Ovary (tissue), 9 donors: ENCODE measurements around the gene COBL. TPM values are rescaled to one million over a fixed set of nuclear protein-coding genes. Genes with fewer than 3 reads are reported as not detected.

ENCODE experiments used
- DNase-seq, 5 donors: peaks; one replicate each; pipeline ENCODE4 v3.0.0-alpha.2; 2019 to 2020
- H3K27ac ChIP-seq, 2 donors: fragments of 200-600 bp; one replicate each; pipeline versions ENCODE4 v1.5.1 to v1.8.0; 2019 to 2022
- H3K27me3 ChIP-seq: fragments of 200-600 bp; one replicate; pipeline ENCODE4 v1.8.0; 2022
- H3K36me3 ChIP-seq: fragments of 200-600 bp; sonication (generic); one replicate; pipeline ENCODE4 v1.5.1; 2019
- H3K4me1 ChIP-seq: one replicate; pipeline ENCODE4 v1.8.1; 2013; ENCODE audit warnings: mild to moderate bottlenecking, moderate library complexity; ENCODE audit not compliant: insufficient read depth
- H3K4me3 ChIP-seq: fragments of 200-600 bp; sonication (generic); one replicate; pipeline ENCODE4 v1.5.1; 2017
- H3K9me3 ChIP-seq, 2 donors: fragments of 200-600 bp in 1 of 2; sonication (generic) in 1 of 2; one replicate each; pipeline versions ENCODE4 v1.5.1 to v1.8.1; 2013 to 2019; ENCODE audit warnings: mild to moderate bottlenecking in 1 of 2, moderate library complexity in 1 of 2
- EP300 ChIP-seq: sonication (generic); formaldehyde crosslinking; IDR thresholded peaks from one replicate; pipeline ENCODE4 v1.6.1; 2017; ENCODE audit warnings: antibody characterized with exemption
- POLR2A ChIP-seq: fragments of 450-650 bp; IDR thresholded peaks from one replicate; pipeline ENCODE4 v1.6.1; 2017; ENCODE audit warnings: antibody characterized with exemption, mild to moderate bottlenecking, moderate library complexity
- WGBS, 3 donors: extraction: QIAGEN DNeasy Blood & Tissue Kit in 1 of 3; methylation state at CpG; one replicate each; pipeline versions ENCODE4 v1.1.5 to v1.1.7; 2013 to 2017; 5-methylcytosine and 5-hydroxymethylcytosine counted together
- intact Hi-C, 4 donors: fragments of 100-400 bp; cut with DNase I; formaldehyde crosslinking; loops; one replicate each; pipeline versions ENCODE4 v1.11.0 to v1.15.1; 2022 to 2023
- polyA plus RNA-seq, 2 donors: library from polyadenylated mRNA; stranded (reverse); fragments of 200-250 nt in 1 of 2; fragments of 350-450 nt in 1 of 2; fragmentation: Illumina TruSeq in 1 of 2; extraction: RNeasy Lipid Tissue Mini Kit (QIAGEN cat#74804) in 1 of 2; gene quantifications; one replicate each; pipeline ENCODE4 v1.2.3, GENCODE V29; 2013 to 2014
- total RNA-seq, 7 donors: library from RNA; depleted of rRNA in 2 of 7; stranded (reverse); fragments of >200 nt in 2 of 7; fragmentation: NEBNext Ultra II Directional in 3 of 7; extraction: Animal tissue kit (Norgen Biotek cat#: 25700) in 3 of 7; gene quantifications; one replicate each; pipeline versions ENCODE4 v1.1.0 to v1.2.4, GENCODE V29; 2016 to 2023
- TF ChIP-seq, protein P1 (sequence below), 3 donors: fragments of 450-650 bp in 2 of 3; fragments of 200-600 bp in 1 of 3; IDR thresholded peaks; one replicate each; pipeline versions ENCODE4 v1.5.1 to v1.8.0; 2016 to 2022; ENCODE audit warnings: antibody characterized with exemption in 3 of 3, mild to moderate bottlenecking in 1 of 3
- donor health status: DM: no; HTN: no; CAD: no; lungs with moderate emphysema.
- donor health status: DM: no; HTN: no; CAD: no.
- donor health status: Bipolar disorder and iron deficiency.
- donor health status: DM: yes; HTN: yes; CAD: no.
- donor health status: DM: no; HTN: no; CAD: no.
- donor health status: DM: yes; HTN: yes; CAD: no.

COBL gene
- total and polyA plus RNA-seq, 9 donors: 0.87 to 33.4 (median 3.9) TPM

DNA sequence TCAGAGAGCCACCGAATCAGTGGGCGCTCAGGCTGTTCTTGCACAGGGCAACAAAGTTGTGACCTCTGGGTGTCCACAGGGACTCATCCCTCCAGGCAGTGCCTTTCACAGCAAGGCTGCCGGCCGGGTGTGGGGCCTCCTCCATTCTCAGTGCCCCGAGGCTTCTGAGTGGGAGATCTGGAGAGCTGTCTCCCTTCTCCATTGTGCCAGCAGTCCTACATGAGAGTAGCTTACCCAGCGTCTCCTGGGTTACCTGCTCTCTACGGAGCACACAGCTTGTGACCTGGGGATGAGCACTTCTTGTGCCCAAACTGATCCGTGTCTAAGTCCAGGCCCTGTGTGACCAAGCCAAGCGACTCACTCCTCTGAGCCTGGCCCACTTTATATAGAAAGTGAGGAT is 293.1 kb downstream of the COBL start:
- Histone ChIP-seq H3K4me3 (no peak overlapping the region), H3K9me3 (no peaks in the 10 kb centered on the region), H3K36me3 (no peaks in the 10 kb centered on the region), H3K27me3 (no peaks in the 10 kb centered on the region), H3K4me1 (no peaks in the 10 kb centered on the region), H3K27ac (no peak overlapping the region)
- no peak for DNase-seq
- intact Hi-C loops: no loop called here
- WGBS, 3 donors: 85 to 93% (median 87%) methylated on average over 9 of the region's 9 CpGs
- TF ChIP-seq, protein P1, sequence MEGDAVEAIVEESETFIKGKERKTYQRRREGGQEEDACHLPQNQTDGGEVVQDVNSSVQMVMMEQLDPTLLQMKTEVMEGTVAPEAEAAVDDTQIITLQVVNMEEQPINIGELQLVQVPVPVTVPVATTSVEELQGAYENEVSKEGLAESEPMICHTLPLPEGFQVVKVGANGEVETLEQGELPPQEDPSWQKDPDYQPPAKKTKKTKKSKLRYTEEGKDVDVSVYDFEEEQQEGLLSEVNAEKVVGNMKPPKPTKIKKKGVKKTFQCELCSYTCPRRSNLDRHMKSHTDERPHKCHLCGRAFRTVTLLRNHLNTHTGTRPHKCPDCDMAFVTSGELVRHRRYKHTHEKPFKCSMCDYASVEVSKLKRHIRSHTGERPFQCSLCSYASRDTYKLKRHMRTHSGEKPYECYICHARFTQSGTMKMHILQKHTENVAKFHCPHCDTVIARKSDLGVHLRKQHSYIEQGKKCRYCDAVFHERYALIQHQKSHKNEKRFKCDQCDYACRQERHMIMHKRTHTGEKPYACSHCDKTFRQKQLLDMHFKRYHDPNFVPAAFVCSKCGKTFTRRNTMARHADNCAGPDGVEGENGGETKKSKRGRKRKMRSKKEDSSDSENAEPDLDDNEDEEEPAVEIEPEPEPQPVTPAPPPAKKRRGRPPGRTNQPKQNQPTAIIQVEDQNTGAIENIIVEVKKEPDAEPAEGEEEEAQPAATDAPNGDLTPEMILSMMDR (IDR thresholded peaks at IDR 0.05): no peak
- TF ChIP-seq EP300 (no peak), POLR2A (no peak)

DNA sequence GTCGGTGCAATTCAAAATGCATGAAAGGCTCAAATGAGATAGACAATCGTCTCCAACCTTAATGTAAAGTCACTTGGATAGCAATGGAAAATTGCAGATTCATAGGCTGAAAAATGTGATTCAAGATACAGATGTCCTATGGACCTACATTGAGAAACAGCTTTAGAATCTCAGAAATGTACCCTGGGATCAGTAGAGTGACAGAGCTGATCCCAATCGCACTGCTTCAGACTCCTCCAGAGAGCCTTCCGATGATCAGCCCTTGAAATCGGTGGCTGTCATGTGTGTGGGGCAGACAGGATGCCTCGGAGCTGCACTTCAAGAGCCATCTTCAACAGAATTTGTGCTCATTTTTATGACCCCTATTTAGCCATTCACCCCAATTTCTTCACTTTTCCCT is 293.8 kb downstream of the COBL start:
- intact Hi-C loops: no loop called here
- Histone ChIP-seq H3K4me1 (no peaks in the 10 kb centered on the region), H3K36me3 (no peaks in the 10 kb centered on the region), H3K27me3 (no peaks in the 10 kb centered on the region), H3K4me3 (no peak overlapping the region), H3K27ac (peak overlapping the region in 1 of 2 donors; percentile 5), H3K9me3 (no peaks in the 10 kb centered on the region)
- no peak for DNase-seq
- 86 to 92% (median 89%) methylated on average over 6 of the region's 6 CpGs for WGBS, 3 donors
- TF ChIP-seq, protein P1 (IDR thresholded peaks at IDR 0.05): no peak
- no peak for TF ChIP-seq EP300
- no peak for TF ChIP-seq POLR2A

DNA sequence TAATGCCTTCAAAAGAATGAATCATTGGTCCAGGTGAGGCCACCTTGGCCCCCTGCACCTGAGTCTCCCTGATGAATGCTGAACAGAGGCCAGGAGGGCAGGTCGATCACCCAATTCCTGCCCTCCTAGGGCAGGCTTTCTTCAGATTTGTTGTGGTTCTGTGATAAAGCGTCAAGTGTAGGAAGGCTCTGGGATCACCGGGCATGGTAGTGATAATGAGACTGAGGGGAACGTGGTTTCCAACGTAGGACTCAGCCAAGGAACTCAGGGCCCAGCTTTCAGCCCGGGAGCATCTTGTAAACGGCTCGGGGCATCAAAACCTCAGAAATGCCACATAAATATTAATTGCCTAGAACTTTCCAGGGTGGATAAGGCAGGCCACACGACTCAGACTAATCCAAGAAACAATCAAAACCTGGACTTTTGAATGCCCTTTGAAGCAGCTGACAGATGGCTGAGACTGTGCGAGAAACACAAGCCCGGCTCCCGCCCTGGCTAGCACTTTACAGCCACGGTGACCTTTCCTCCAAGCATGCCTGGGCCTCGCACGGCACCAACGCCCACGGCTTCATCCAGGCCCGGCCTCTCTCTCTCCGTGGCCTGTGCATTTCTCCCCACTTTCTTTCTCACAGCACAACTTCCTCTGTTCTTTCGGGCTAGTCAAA is 294.6 kb downstream of the COBL start:
- intact Hi-C loops: no loop called here
- no peak for DNase-seq

DNA sequence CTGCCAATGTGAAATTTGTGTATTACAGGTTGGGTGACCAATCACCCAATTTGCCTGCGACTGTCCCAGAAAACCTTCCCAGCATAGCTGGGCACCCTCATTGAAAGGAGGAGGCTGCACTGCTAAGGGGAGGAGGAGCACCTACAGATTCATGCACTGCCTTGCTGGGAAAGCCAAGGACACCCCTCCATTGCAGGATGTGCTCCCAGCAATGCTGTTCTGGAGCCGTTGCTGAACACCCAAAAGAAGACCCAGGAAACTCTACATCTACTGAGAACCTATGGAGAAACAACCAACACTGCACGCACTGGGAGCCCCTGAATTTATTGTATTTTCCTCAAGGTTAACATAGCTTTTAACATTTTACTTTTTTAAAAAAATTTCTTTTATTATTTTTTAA is 295.7 kb downstream of the COBL start:
- no peak for DNase-seq
- Histone ChIP-seq H3K9me3 (no peaks in the 10 kb centered on the region), H3K36me3 (no peaks in the 10 kb centered on the region), H3K27ac (no peak overlapping the region), H3K4me1 (no peaks in the 10 kb centered on the region), H3K4me3 (no peak overlapping the region), H3K27me3 (no peaks in the 10 kb centered on the region)
- WGBS, 3 donors: 78 to 86% (median 83%) methylated on average over 3 of the region's 3 CpGs
- intact Hi-C loops: no loop called here
- TF ChIP-seq POLR2A (no peak), EP300 (no peak)
- TF ChIP-seq, protein P1 (IDR thresholded peaks at IDR 0.05): no peak

More for the DNA sequence above, 294.6 kb downstream of the COBL start:
- 46 to 63% (median 51%) methylated on average over 20 of the region's 20 CpGs for WGBS, 3 donors
- peak overlapping the region in 1 of 2 donors; percentile 5 for H3K27ac ChIP-seq
- no peak overlapping the region for H3K4me3 ChIP-seq
- H3K27me3 ChIP-seq: no peaks in the 10 kb centered on the region
- H3K9me3 ChIP-seq: no peaks in the 10 kb centered on the region
- no peaks in the 10 kb centered on the region for H3K36me3 ChIP-seq
- TF ChIP-seq, protein P1 (IDR thresholded peaks at IDR 0.05): no peak
- no peak for TF ChIP-seq POLR2A
- no peak for TF ChIP-seq EP300
- H3K4me1 ChIP-seq: no peaks in the 10 kb centered on the region
